NCI-H748 treated with DMSO at 0.1 percent for 48 hours (cell line): Measurements from ENCODE around the gene ARGLU1.

Experiments
- DNase-seq: peaks from one replicate; lab custom pipeline; 2025; lab: John Stamatoyannopoulos, UW

ARGLU1 gene

DNA sequence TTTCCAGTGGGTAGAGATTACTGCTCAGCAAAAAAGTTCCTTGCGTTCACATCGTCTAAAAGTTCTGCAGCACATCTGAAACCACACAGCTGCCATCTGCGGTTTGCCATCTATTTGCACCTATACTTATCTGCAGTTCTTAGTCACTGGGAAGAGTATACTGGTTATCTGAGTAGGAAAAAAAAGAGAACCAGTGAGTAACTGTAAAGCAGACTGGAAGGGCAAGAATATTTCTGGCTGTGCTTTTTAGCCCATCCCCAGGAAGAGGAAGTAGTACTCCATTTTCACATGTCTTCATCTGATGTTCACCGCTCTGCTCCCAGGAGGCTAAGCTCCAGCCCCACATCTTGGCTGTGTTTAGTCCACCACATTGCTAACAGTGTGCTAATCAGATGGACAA, 68.0 kb downstream of the ARGLU1 start:
- DNase-seq, result no peak

DNA sequence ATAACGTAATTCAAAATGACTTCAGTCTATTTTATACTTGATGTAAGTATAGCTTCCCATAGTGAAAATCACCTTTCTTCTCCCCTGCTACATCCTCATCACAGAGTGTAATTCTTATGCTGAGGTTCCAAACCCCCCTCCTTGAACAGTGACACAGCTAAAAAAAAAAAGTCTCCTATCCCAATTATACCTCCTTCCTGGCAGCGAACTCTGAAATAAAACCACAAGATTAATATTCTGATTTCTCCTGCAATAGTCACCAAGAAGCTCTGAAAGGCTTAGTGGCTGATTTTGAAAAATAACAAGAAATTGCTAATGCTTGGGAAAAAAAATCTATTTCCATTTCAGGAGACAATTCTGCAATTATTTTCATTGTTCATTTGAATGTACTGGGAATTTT, 68.8 kb downstream of the ARGLU1 start:
- no peak for DNase-seq

DNA sequence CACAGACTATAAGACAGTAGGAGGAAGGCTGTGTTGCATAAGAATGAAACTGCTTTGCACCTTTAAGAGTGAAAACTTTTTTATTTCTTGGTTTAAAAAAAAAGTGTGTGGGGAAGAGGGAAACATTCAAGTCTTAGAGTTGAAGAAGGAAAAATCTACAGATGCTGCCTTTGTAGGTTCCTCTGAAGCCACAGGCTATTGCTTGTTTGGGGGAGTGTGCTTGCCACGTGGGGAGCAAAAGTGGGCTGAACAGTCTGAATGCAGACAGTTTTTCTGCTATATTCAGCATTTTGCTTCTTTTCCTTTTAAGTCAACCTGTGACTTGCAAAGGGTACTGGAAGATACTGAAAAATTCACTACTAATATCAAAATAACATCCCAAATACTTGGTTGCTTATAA, 69.4 kb downstream of the ARGLU1 start:
- DNase-seq, result no peak

DNA sequence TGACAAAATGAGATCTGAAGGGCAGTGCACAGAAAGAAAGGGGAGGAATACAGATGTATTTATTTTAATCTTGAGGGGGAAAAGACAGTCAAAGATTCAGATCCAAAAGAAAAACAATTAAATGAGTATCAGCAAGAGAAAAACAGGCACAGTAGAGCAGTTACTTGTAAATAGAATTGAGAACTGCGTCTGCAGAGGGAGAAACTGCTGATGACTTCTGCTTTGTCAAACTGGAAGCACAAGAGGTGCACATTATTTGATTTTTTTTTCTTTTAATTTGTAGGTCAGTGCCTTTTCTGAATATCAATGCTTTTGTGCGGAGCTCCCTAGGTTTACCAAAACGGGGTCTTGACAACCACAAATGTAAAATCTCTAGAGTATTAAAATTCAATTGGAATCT, 69.8 kb downstream of the ARGLU1 start:
- DNase-seq, result no peak

DNA sequence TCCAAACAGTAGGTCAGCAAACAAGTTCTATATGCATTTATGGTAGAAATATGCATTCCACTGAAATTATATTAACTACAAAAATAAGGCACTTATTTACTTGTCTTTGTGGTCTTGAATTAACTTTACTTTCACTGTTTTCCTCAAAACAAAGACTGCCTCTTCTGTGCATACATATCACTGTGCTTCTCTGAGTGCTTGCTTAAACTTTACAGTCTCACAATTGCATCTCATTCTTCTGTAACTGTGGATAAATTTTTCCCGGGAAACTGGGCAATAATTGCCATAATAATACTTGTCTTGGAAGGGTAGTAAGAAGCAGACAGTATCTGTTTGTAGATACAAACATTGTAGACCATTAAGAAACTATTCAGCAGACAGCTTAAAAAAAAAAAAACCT, 70.9 kb downstream of the ARGLU1 start:
- DNase-seq, result no peak

DNA sequence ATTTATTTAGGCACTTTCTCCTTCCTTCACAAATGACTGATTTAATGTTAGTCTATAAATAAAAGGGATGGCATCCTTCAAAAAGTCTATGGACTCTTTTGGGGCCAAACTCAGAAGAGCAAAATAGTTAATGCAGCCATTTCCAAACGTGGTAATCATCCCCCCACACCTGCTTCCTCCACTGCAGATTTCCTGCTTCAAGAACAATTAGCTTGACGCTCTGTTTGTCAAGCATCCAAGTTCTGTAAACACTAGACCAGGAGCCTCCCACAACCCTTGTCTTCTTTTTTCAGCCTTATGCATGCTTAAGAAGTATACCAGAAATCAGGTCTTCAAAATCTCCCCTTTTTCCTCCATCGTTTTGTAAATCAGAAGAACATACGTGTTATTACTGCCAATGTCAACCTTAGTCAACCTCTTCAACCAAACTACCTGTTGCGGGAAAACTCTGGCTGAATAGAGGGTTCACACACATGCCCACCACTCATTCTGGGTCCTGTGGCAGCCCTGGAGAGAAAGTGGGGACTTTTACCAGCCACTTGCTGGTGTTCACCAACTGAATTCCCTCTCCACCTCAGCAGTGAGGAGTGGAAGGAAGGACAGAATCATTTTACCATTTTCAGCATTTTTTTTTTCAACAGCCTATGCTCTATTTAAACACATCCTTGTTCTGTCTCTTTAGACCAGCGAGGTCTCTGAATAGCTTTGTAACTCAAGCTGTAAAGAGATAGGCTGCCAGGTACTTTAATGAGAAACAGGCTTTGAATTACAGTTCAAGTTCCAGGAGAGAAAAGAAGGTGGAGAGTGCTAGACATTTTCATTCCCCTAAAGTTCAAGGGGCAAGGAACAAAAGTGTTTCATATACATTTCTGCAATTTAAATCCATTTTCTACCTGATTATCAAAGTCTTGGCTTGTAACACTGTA, 71.6 kb downstream of the ARGLU1 start:
- DNase-seq, result peak; percentile 46

DNA sequence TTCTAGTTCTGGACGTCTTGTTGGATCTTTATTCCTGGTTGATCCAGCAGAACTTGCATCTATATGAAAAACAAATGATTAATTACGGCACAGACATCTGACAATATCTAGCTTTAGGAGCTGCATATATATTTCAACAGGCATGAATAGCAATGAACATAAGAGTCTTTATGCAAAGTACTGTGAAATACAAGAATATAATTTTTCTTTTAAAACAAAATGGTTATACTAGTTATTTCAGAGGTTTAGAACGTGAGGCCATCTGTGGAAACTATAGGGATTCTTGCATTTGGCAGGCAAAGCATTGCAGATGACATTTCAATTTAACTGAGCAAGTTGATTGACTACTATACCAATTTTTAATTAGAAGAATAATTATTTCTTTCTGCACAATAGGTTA, 73.0 kb downstream of the ARGLU1 start:
- DNase-seq, result no peak

DNA sequence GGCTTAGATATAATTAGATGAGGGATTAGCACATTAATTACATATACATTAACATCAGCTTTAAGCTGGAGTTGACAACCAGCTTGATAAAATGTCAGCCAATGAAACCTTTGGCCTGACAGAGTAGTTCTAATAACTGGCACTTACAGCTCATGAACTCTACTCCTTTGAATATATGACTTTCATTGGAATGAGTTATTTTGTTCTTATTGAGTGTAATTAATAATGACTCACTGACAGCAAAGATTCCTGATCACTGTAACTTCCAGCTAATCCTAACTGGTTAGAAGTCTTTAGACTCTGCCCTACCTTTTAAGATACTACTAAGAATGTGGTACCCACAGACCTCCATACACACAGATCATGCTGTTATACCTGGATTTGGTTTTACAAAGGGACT, 73.4 kb downstream of the ARGLU1 start:
- DNase-seq, result no peak

DNA sequence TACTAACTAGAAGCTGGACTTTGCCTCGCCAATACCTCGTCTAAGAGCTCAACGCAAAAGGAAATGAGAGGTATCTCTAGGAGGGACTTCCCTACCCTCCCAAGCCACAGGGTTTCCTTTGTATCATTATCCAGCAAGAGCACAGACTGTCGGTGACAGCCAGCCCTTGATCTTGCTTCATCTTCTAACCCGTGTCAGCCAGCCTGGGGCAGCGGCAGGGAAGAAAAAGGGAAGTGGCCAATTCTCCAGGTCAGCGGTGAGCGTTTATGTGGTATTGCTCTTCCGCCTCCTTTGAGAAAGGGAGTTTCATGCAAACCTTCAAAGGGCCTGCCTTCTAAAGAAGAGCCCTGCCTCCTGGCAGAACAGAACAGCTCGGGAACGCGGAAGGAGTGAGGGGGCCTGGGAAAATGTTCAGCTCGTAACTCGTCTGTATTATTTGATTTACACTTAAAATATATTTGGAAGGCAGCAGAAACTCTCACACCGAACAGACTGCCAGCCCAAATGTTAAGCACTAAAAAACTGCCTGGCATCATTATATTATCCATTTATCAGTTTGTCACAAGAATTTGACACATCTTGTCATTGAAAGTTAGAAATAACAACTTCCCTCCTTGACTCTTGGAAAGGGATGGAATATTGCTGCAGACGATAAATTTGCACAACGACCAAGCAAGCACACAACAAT, 74.3 kb downstream of the ARGLU1 start:
- no peak for DNase-seq

DNA sequence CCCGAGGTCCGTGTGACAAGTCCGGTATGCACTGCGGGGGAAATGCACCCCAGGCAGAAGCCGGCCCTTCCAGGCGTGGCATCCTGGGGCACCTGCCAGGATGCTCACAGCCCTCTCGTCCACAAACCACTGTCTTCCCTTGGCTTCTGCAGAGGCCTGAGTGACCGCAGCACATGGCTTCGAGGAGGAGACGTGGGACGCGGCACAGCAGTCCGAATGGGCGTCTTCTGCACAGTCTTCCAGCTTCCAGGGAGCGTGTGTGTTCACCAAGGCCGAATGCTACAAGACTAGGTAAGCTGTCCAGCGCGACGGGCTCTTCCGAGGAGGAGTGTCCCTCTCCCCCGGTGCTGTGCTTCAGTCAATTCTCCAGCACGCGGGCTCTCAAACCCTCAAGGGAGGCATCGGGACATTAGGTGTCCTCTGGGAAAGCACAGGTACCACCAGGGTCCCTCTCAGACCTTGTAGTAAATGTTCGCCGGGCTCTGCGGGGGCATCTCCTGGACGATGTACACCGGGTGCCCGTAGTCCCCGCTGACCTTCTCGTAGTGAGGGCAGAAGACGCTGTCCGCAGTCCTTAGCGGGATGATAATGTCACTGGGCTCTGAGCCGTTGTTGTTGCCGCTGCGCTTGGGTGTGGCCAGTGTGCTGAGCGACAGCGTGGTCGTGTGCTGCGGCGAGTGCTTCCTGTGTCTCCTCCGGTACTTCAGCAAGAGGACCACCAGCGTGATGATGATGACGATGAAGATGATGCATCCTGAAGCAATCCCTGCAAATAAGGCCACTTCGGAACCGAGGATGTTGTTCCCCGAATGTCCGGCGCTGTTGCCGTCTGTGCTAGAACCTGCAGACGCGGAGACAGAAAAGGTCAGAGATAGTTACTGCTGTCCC, 75.1 kb downstream of the ARGLU1 start:
- no peak for DNase-seq

DNA sequence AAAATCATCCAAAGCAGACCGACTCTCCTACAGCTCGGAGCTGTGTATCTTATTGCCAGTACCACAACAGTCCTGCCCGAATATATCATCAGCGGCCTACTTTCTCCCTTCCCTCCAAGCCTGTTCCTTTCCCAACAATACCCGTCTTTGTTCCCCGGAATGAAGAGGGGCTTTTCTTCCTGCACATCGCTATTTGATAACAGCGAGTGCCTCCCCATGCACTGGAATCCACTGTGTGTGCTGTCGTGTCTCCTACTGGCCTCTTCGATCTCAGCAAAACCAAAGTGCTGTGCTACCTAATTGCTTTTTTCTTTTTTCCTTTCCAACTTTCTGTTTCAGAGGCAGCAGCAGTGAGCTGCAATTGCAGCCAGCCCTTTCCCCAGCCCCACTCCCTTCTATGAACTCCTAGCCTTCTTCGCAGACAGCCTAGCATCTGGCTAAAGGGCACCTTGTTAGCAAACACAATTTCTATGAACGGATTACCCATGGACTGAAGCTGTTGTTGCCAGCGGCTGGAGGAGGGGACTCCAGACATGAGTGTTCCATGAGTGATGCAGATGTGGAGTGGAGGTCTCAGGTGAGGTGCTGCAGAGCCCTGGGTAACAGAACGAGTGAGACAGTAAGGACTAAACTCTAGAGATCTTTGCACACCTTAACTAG, 75.9 kb downstream of the ARGLU1 start:
- no peak for DNase-seq
